WI38 (cell line): ENCODE data around the gene MINDY4.

Experiments
- H3K4me3 ChIP-seq: 2 replicates; pipeline ENCODE4 v1.5.1; 2011; ENCODE audit warnings: low read depth, mild to moderate bottlenecking, control low read depth, low read length
- CTCF ChIP-seq: IDR thresholded peaks from 2 replicates; pipeline ENCODE4 v1.5.1; 2012; ENCODE audit warnings: low read depth, mild to moderate bottlenecking, control low read depth, low read length

The MINDY4 gene

GRCh38 chr7:30796105-30796869 is 25.1 kb downstream of the MINDY4 start:
- H3K4me3 ChIP-seq: no peak overlapping the region
- TF ChIP-seq CTCF: no peak

GRCh38 chr7:30797176-30798040 is 26.2 kb downstream of the MINDY4 start:
- TF ChIP-seq CTCF: no peak
- no peak overlapping the region for H3K4me3 ChIP-seq

GRCh38 chr7:30799206-30799975 is 28.2 kb downstream of the MINDY4 start:
- no peak for TF ChIP-seq CTCF
- no peak overlapping the region for H3K4me3 ChIP-seq

GRCh38 chr7:30799976-30800661 is 28.9 kb downstream of the MINDY4 start:
- no peak for TF ChIP-seq CTCF

GRCh38 chr7:30800785-30801252 is 29.6 kb downstream of the MINDY4 start:
- H3K4me3 ChIP-seq: no peak overlapping the region
- TF ChIP-seq CTCF: peak; percentile 52

More at GRCh38 chr7:30799976-30800661, 28.9 kb downstream of the MINDY4 start:
- no peak overlapping the region for H3K4me3 ChIP-seq

GRCh38 chr7:30802812-30803211 is 31.6 kb downstream of the MINDY4 start:
- no peak for TF ChIP-seq CTCF
- no peak overlapping the region for H3K4me3 ChIP-seq
